MM.1S (cell line): ENCODE measurements around the gene ZNF775.

Source experiments
- DNase-seq: peaks from one replicate; pipeline ENCODE4 v3.0.0-alpha.2; 2015
- H2AFZ ChIP-seq: fragments of 300-600 bp; sonication (generic); 2 replicates; pipeline ENCODE4 v1.6.0; 2016; ENCODE audit warnings: antibody characterized with exemption, low read length
- H3F3A ChIP-seq: fragments of 300-600 bp; sonication (generic); 2 replicates; pipeline ENCODE4 v1.6.1; 2016; ENCODE audit warnings: mild to moderate bottlenecking, antibody characterized with exemption, low read length, moderate library complexity, mixed read lengths; ENCODE audit not compliant: insufficient read depth
- H3K27ac ChIP-seq: fragments of 300-600 bp; sonication (generic); 2 replicates; pipeline ENCODE4 v1.5.1; 2016; ENCODE audit warnings: mild to moderate bottlenecking, low read length
- H3K27me3 ChIP-seq: fragments of 300-600 bp; sonication (generic); replicated peaks from 2 replicates; pipeline ENCODE4 v1.6.0; 2016; ENCODE audit warnings: low read length; ENCODE audit not compliant: insufficient read depth
- H3K36me3 ChIP-seq: fragments of 300-600 bp; sonication (generic); replicated peaks from 2 replicates; pipeline ENCODE4 v1.6.1; 2016; ENCODE audit warnings: mild to moderate bottlenecking, low read length, mixed read lengths; ENCODE audit not compliant: insufficient read depth
- H3K4me1 ChIP-seq: fragments of 300-600 bp; sonication (generic); 2 replicates; pipeline ENCODE4 v1.6.1; 2016; ENCODE audit warnings: low read length, mixed read lengths
- H3K4me2 ChIP-seq: fragments of 300-600 bp; sonication (generic); 2 replicates; pipeline ENCODE4 v1.6.0; 2016; ENCODE audit warnings: low read depth, low read length
- H3K4me3 ChIP-seq: fragments of 300-600 bp; sonication (generic); 2 replicates; pipeline ENCODE4 v1.5.1; 2016; ENCODE audit warnings: low read length, mixed read lengths
- H3K79me2 ChIP-seq: fragments of 300-600 bp; sonication (generic); 2 replicates; pipeline ENCODE4 v1.6.1; 2016; ENCODE audit warnings: mixed run types, low read length, mixed read lengths
- H3K9ac ChIP-seq: fragments of 300-600 bp; sonication (generic); 2 replicates; pipeline ENCODE4 v1.6.1; 2016; ENCODE audit warnings: low read length, mixed read lengths
- H3K9me2 ChIP-seq: fragments of 300-600 bp; sonication (generic); replicated peaks from 2 replicates; pipeline ENCODE4 v1.6.1; 2016; ENCODE audit warnings: mild to moderate bottlenecking, low read length, mixed read lengths; ENCODE audit not compliant: insufficient read depth
- H3K9me3 ChIP-seq: fragments of 300-600 bp; sonication (generic); replicated peaks from 2 replicates; pipeline ENCODE4 v1.6.1; 2016; ENCODE audit warnings: mild to moderate bottlenecking, low read length, mixed read lengths; ENCODE audit not compliant: insufficient read depth
- H4K20me1 ChIP-seq: fragments of 300-600 bp; sonication (generic); 2 replicates; pipeline ENCODE4 v1.6.1; 2016; ENCODE audit warnings: mild to moderate bottlenecking, low read length, moderate library complexity, mixed read lengths; ENCODE audit not compliant: insufficient read depth
- EZH2 ChIP-seq: fragments of 300-600 bp; sonication (generic); optimal IDR thresholded peaks from 2 replicates; pipeline ENCODE3; 2017; ENCODE audit warnings: low read depth, mild to moderate bottlenecking, antibody characterized with exemption, low read length, mixed read lengths
- EZH2phosphoT487 ChIP-seq: fragments of 300-600 bp; sonication (generic); IDR thresholded peaks from 2 replicates; pipeline ENCODE4 v1.6.1; 2018; ENCODE audit warnings: antibody characterized with exemption, low read length
- TF ChIP-seq, protein P1 (sequence below): fragments of 300-600 bp; sonication (generic); IDR thresholded peaks from 2 replicates; pipeline ENCODE4 v1.5.1; 2016; ENCODE audit warnings: antibody characterized with exemption, low read length, mixed read lengths

The ZNF775 gene

DNA sequence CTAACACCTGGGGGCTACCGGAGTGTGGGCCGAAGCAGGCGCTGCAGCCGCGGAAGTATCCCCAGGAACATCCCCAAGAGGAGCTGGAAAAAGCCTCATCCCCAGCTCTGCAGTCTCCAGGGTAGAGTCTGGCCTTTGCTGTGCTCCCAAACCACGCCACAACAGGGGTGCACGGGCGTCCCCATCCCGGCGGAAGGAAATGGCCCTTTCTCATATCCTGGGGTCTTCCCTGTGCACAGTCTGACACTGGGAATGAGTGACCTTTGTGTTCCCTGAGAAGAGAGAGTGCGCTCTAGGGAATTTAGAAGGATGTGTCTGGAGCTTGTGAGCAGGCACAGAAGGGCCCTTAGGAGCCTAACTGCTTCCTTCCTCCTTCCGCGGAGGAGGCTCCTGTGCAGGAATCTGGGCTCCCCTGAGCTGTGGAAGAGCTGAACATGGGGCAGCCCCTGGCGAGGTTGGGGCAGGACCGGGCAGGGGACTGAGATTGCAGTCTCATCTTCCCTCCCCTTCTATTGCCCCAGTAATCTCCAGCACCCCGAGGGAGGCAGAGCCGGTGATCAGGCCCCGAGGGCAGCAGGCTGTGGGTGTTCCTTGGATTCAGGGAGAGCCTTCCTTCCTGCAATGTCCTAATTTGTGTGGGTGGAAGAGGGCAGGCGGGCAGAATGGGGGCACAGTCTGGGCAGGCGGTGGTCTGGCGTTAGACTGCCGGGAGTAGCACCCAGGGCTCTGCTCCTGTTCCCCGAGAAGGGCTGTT lies 9.2 kb upstream of the ZNF775 start:
- TF ChIP-seq, protein P1, sequence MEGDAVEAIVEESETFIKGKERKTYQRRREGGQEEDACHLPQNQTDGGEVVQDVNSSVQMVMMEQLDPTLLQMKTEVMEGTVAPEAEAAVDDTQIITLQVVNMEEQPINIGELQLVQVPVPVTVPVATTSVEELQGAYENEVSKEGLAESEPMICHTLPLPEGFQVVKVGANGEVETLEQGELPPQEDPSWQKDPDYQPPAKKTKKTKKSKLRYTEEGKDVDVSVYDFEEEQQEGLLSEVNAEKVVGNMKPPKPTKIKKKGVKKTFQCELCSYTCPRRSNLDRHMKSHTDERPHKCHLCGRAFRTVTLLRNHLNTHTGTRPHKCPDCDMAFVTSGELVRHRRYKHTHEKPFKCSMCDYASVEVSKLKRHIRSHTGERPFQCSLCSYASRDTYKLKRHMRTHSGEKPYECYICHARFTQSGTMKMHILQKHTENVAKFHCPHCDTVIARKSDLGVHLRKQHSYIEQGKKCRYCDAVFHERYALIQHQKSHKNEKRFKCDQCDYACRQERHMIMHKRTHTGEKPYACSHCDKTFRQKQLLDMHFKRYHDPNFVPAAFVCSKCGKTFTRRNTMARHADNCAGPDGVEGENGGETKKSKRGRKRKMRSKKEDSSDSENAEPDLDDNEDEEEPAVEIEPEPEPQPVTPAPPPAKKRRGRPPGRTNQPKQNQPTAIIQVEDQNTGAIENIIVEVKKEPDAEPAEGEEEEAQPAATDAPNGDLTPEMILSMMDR: no peak
- TF ChIP-seq EZH2: no peak
- no peak for TF ChIP-seq EZH2phosphoT487
- Histone ChIP-seq H3K4me1 (peaks cover 67% of the 10 kb centered on the region), H3K4me3 (peak overlapping the region; percentile 99), H3K9ac (peak overlapping the region; percentile 100), H3K27me3 (no peaks in the 10 kb centered on the region), H2AFZ (no peak overlapping the region), H3K27ac (peak overlapping the region; percentile 99), H3K9me2 (no peaks in the 10 kb centered on the region), H3F3A (peaks cover 65% of the 10 kb centered on the region), H4K20me1 (no peaks in the 10 kb centered on the region), H3K36me3 (0 out of 2 replicates have a peak, but pooled peaks cover 7% of the 10 kb centered on the region), H3K9me3 (no peaks in the 10 kb centered on the region), H3K4me2 (peak overlapping the region; percentile 93), H3K79me2 (peaks cover 60% of the 10 kb centered on the region)
- DNase-seq: no peak

DNA sequence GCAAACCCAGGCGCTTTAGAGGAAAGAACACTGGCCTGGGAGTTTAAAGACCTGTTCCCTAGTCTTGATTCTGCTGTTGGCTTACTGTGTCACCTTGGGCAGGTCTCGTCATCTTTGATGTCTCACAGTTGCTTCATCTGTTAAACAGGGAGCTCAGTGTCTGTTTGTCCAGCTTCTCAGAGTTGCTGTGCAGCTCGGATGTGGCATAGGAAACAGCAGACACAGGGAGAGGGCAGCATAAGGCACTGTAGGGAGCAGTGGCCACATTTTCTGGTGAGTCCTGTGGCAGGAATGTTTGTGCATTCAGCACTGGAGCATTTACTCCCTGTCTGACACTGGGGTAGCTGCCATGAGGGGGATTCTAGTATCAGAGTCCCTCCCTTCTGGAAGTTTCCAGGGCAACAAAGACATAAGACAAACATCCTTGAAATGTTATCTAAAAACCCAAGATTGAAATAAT lies 8.5 kb upstream of the ZNF775 start:
- Histone ChIP-seq H3K79me2 (peaks cover 60% of the 10 kb centered on the region), H3K36me3 (0 out of 2 replicates have a peak, but pooled peaks cover 7% of the 10 kb centered on the region), H3K4me3 (peak overlapping the region; percentile 99; the same call in 1 of the 2 replicates), H4K20me1 (no peaks in the 10 kb centered on the region), H3F3A (peaks cover 73% of the 10 kb centered on the region), H3K9me3 (no peaks in the 10 kb centered on the region), H3K9ac (peak overlapping the region; percentile 100; the same call in 1 of the 2 replicates), H3K9me2 (no peaks in the 10 kb centered on the region), H2AFZ (no peak overlapping the region), H3K27me3 (no peaks in the 10 kb centered on the region), H3K4me1 (peaks cover 73% of the 10 kb centered on the region), H3K27ac (peak overlapping the region; percentile 99; the same call in 1 of the 2 replicates), H3K4me2 (peak overlapping the region; percentile 93; the same call in 1 of the 2 replicates)
- TF ChIP-seq EZH2phosphoT487 (no peak), EZH2 (no peak)
- TF ChIP-seq, protein P1: no peak
- DNase-seq: no peak

DNA sequence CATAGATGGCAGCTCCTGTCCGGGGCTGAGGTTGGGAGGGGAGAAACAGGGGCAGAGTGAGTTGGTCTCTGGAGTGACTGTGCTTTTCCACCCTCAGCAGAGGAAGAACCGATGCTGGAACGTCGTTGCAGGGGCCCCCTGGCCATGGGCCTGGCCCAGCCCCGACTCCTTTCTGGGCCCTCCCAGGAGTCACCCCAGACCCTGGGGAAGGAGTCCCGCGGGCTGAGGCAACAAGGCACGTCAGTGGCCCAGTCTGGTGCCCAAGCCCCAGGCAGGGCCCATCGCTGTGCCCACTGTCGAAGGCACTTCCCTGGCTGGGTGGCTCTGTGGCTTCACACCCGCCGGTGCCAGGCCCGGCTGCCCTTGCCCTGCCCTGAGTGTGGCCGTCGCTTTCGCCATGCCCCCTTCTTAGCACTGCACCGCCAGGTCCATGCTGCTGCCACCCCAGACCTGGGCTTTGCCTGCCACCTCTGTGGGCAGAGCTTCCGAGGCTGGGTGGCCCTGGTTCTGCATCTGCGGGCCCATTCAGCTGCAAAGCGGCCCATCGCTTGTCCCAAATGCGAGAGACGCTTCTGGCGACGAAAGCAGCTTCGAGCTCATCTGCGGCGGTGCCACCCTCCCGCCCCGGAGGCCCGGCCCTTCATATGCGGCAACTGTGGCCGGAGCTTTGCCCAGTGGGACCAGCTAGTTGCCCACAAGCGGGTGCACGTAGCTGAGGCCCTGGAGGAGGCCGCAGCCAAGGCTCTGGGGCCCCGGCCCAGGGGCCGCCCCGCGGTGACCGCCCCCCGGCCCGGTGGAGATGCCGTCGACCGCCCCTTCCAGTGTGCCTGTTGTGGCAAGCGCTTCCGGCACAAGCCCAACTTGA lies 7.8 kb upstream of the ZNF775 start:
- Histone ChIP-seq H3K27ac (peak overlapping the region; percentile 99; the same call in 1 of the 2 replicates), H3K4me2 (peak overlapping the region; percentile 93; the same call in 1 of the 2 replicates), H3K9me2 (no peaks in the 10 kb centered on the region), H4K20me1 (no peaks in the 10 kb centered on the region), H3F3A (peaks cover 80% of the 10 kb centered on the region), H3K9ac (no peak overlapping the region), H3K27me3 (no peaks in the 10 kb centered on the region), H3K4me1 (peaks cover 73% of the 10 kb centered on the region), H3K79me2 (peaks cover 61% of the 10 kb centered on the region), H3K9me3 (no peaks in the 10 kb centered on the region), H2AFZ (no peak overlapping the region), H3K4me3 (no peak overlapping the region), H3K36me3 (0 out of 2 replicates have a peak, but pooled peaks cover 7% of the 10 kb centered on the region)
- TF ChIP-seq EZH2: no peak
- TF ChIP-seq EZH2phosphoT487: no peak
- DNase-seq: no peak
